Loucy (cell line): ENCODE data around the gene CXCR6.

Experiments
- EZH2phosphoT487 ChIP-seq: fragments of 200-600 bp; IDR thresholded peaks from 2 replicates; pipeline ENCODE4 v1.6.1; 2018; ENCODE audit warnings: antibody characterized with exemption, mild to moderate bottlenecking, moderate library complexity, borderline replicate concordance
- TF ChIP-seq, protein P1 (sequence below): fragments of 200-600 bp; sonication (generic); conservative IDR thresholded peaks from 2 replicates; pipeline ENCODE4 v1.5.1; 2014; ENCODE audit warnings: mild to moderate bottlenecking, antibody characterized with exemption, low read length

DNA sequence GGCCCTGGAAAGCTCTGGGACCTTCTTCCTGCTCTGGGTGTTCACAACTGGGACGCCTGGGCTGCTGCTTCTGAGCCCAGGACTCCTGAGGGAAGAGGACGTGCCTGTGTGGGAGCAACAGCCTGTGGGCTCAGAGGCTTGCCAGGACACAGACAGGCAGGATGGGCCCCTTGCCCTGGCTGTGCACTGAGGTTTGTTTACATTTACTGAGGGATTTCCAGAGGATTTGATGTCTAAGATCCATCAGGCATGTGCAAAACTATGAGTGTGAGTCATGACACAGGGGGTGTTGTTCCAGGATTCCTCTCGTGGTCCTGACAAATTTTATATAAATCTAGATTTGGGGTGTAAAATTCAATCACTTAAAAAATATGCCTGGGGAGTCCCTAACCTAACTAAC lies 46.3 kb upstream of the CXCR6 start:
- TF ChIP-seq, protein P1, sequence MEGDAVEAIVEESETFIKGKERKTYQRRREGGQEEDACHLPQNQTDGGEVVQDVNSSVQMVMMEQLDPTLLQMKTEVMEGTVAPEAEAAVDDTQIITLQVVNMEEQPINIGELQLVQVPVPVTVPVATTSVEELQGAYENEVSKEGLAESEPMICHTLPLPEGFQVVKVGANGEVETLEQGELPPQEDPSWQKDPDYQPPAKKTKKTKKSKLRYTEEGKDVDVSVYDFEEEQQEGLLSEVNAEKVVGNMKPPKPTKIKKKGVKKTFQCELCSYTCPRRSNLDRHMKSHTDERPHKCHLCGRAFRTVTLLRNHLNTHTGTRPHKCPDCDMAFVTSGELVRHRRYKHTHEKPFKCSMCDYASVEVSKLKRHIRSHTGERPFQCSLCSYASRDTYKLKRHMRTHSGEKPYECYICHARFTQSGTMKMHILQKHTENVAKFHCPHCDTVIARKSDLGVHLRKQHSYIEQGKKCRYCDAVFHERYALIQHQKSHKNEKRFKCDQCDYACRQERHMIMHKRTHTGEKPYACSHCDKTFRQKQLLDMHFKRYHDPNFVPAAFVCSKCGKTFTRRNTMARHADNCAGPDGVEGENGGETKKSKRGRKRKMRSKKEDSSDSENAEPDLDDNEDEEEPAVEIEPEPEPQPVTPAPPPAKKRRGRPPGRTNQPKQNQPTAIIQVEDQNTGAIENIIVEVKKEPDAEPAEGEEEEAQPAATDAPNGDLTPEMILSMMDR = no peak
- no peak for TF ChIP-seq EZH2phosphoT487
